ENCODE data around the gene OPN1LW. TPM values are rescaled to one million over a fixed set of nuclear protein-coding genes. Genes with fewer than 3 reads are reported as not detected.

Gene OPN1LW
- total RNA-seq, 1 experiment from 2014 or later, result not detected

- no peak overlapping the region for H3K14ac ChIP-seq (ENCODE audit: insufficient read depth, low read length)
- H3K79me1 ChIP-seq (ENCODE audit: insufficient read depth, low read depth, low read length, poor library complexity, severe bottlenecking), result no peaks in the 10 kb centered on the region
- no peak overlapping the region for H2BK12ac ChIP-seq (ENCODE audit: insufficient read length, low read depth, low read length)
- peaks cover 0 to 5% of the 10 kb centered on the region in 2 experiments; a peak in 2 of 4 replicates for H3K4me1 Mint-ChIP-seq
- WGBS (ENCODE audit: extremely low coverage, insufficient read length, low lambda C conversion rate), result no CpG with 5 or more reads among the region's 6 CpGs
- H3K23ac ChIP-seq (ENCODE audit: insufficient read length, low read depth, low read length), result no peak overlapping the region
- H3K4me1 ChIP-seq (ENCODE audit: insufficient read depth, low read length), result no peaks in the 10 kb centered on the region
- H3K4me3 Mint-ChIP-seq, result no peak overlapping the region
- H2AK5ac ChIP-seq (ENCODE audit: insufficient read length, low read length), result no peak overlapping the region
- no peak overlapping the region for H4K8ac ChIP-seq (replicated peaks; ENCODE audit: insufficient read length, low read depth, low read length)
- H4K20me1 ChIP-seq (ENCODE audit: control insufficient read depth, insufficient read depth, insufficient read length), result no peaks in the 10 kb centered on the region
- no peak overlapping the region for H3K27ac ChIP-seq (ENCODE audit: insufficient read length, low read depth, low read length)
- H3K79me2 ChIP-seq (ENCODE audit: insufficient read depth, low read length), result no peaks in the 10 kb centered on the region
- no peak overlapping the region for H3K9ac ChIP-seq (ENCODE audit: extremely low read depth, insufficient read length, low read length)
- no peak overlapping the region for H4K5ac ChIP-seq (ENCODE audit: insufficient read length, low read depth, low read length)
- TF ChIP-seq, protein P1, sequence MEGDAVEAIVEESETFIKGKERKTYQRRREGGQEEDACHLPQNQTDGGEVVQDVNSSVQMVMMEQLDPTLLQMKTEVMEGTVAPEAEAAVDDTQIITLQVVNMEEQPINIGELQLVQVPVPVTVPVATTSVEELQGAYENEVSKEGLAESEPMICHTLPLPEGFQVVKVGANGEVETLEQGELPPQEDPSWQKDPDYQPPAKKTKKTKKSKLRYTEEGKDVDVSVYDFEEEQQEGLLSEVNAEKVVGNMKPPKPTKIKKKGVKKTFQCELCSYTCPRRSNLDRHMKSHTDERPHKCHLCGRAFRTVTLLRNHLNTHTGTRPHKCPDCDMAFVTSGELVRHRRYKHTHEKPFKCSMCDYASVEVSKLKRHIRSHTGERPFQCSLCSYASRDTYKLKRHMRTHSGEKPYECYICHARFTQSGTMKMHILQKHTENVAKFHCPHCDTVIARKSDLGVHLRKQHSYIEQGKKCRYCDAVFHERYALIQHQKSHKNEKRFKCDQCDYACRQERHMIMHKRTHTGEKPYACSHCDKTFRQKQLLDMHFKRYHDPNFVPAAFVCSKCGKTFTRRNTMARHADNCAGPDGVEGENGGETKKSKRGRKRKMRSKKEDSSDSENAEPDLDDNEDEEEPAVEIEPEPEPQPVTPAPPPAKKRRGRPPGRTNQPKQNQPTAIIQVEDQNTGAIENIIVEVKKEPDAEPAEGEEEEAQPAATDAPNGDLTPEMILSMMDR (conservative IDR thresholded peaks at IDR 0.05), result no peak
- no peaks in the 10 kb centered on the region; the same call in 1 of the 2 replicates for H3K27me3 ChIP-seq (ENCODE audit: insufficient read depth, low read length)
- H2BK5ac ChIP-seq (ENCODE audit: insufficient read length, low read length), result no peak overlapping the region
- H2BK120ac ChIP-seq (ENCODE audit: low read depth, low read length, poor library complexity, severe bottlenecking), result no peak overlapping the region
- H3K4ac ChIP-seq (ENCODE audit: low read depth, low read length), result no peak overlapping the region
- H3K56ac ChIP-seq (ENCODE audit: insufficient read length, low read depth, low read length), result no peak overlapping the region
- H3K27ac Mint-ChIP-seq, result no peak overlapping the region
- no peak overlapping the region for H3K18ac ChIP-seq (ENCODE audit: insufficient read length, low read depth, low read length)
- H4K91ac ChIP-seq (ENCODE audit: insufficient read length, low read depth, low read length), result no peak overlapping the region
- no peaks in the 10 kb centered on the region for H3K23me2 ChIP-seq (ENCODE audit: insufficient read length, low read depth, low read length, poor library complexity, severe bottlenecking)
- no peak for DNase-seq
- no peak overlapping the region for H2BK15ac ChIP-seq (ENCODE audit: low read depth, low read length)
- H3K36me3 Mint-ChIP-seq (ENCODE audit: insufficient read depth in 1 of 3, low read depth in 3 of 3), result peaks cover 0 to 8% (median 6%) of the 10 kb centered on the region in 3 experiments; a peak in 4 of 7 replicates
- H3K9me3 Mint-ChIP-seq, result peaks cover 84 to 88% of the 10 kb centered on the region in 2 experiments
- H3T11ph ChIP-seq (ENCODE audit: low read length), result no peak overlapping the region
- H3K9me3 ChIP-seq (ENCODE audit: control insufficient read depth, low read depth, low read length), result peaks cover 24% of the 10 kb centered on the region
- no peak overlapping the region for H2BK20ac ChIP-seq (ENCODE audit: low read depth, low read length, poor library complexity, severe bottlenecking)
- H3K27me3 Mint-ChIP-seq (ENCODE audit: low read depth), result peaks cover 7% of the 10 kb centered on the region
- H3K4me2 ChIP-seq (ENCODE audit: insufficient read depth, insufficient read length, low read length), result no peak overlapping the region
- H2AFZ ChIP-seq (ENCODE audit: low read length), result no peak overlapping the region
These were observed 26.5 kb upstream of the OPN1LW start for GRCh38 chrX:154117566-154117965.
